Bone marrow (tissue), 2 donors: Measurements from ENCODE around the gene ATP8B1.
"Not testable (repeated sequence)": the region's sequence is repeated elsewhere in the genome, so short reads cannot be mapped to it uniquely, and the experiment has no call there.

Experiments used
- DNase-seq, 2 donors: peaks; one replicate each; lab custom pipeline; 2025; lab: John Stamatoyannopoulos, UW

The ATP8B1 gene

GRCh38 chr18:57803103-57803969, at the start of gene ATP8B1:
Gene ATP8B1 (minus strand): TSS chr18:57803315. CDS start chr18:57731807, 71,508 bp downstream.
- no peak for DNase-seq

- DNase-seq: no peak
These were observed 46.9 kb upstream of the ATP8B1 start for GRCh38 chr18:57850063-57850462.

- not testable (repeated sequence) for DNase-seq
These were observed 45.3 kb upstream of the ATP8B1 start for GRCh38 chr18:57848374-57848773.

GRCh38 chr18:57847431-57847830, 44.3 kb upstream of the ATP8B1 start:
- not testable (repeated sequence) for DNase-seq

- DNase-seq: no peak
These were observed 43.1 kb upstream of the ATP8B1 start for GRCh38 chr18:57846258-57846657.

GRCh38 chr18:57845605-57846074, 42.5 kb upstream of the ATP8B1 start:
- no peak for DNase-seq

GRCh38 chr18:57844319-57844718, 41.2 kb upstream of the ATP8B1 start:
- no peak for DNase-seq

- DNase-seq: no peak
These were observed 40.3 kb upstream of the ATP8B1 start for GRCh38 chr18:57843386-57843785.

- no peak for DNase-seq
These were observed 38.5 kb upstream of the ATP8B1 start for GRCh38 chr18:57841568-57841967.

- DNase-seq: no peak
These were observed 36.8 kb upstream of the ATP8B1 start for GRCh38 chr18:57839942-57840381.

- no peak for DNase-seq
These were observed 34.9 kb upstream of the ATP8B1 start for GRCh38 chr18:57837917-57838548.

- DNase-seq: no peak
These were observed 33.4 kb upstream of the ATP8B1 start for GRCh38 chr18:57836557-57836956.

- no peak for DNase-seq
These were observed 32.8 kb upstream of the ATP8B1 start for GRCh38 chr18:57835904-57836303.

GRCh38 chr18:57834616-57835015, 31.5 kb upstream of the ATP8B1 start:
- no peak for DNase-seq

- no peak for DNase-seq
These were observed 30.5 kb upstream of the ATP8B1 start for GRCh38 chr18:57833441-57834101.

- DNase-seq: no peak
These were observed 29.6 kb upstream of the ATP8B1 start for GRCh38 chr18:57832730-57833129.

- DNase-seq: peak in 1 of 2 donors; percentile 77
These were observed 28.7 kb upstream of the ATP8B1 start for GRCh38 chr18:57831597-57832377.

GRCh38 chr18:57827646-57828045, 24.5 kb upstream of the ATP8B1 start:
- DNase-seq: no peak

- DNase-seq: no peak
These were observed 23.1 kb upstream of the ATP8B1 start for GRCh38 chr18:57826252-57826651.

- DNase-seq: not testable (repeated sequence)
These were observed 17.5 kb upstream of the ATP8B1 start for GRCh38 chr18:57820583-57820982.

- DNase-seq: no peak
These were observed 16.8 kb upstream of the ATP8B1 start for GRCh38 chr18:57819671-57820460.
